Suprapubic skin (tissue), 3 donors: ENCODE measurements around the gene CDPF1.

Experiments
- EP300 ChIP-seq: sonication (generic); formaldehyde crosslinking; IDR thresholded peaks from one replicate; pipeline ENCODE4 v1.6.1; 2017; ENCODE audit warnings: antibody characterized with exemption
- TF ChIP-seq, protein P1 (sequence below), 2 donors: fragments of 200-600 bp in 1 of 2; fragments of 450-650 bp in 1 of 2; sonication (generic) in 1 of 2; IDR thresholded peaks; one replicate each; pipeline ENCODE4 v1.5.1; 2016 to 2019; ENCODE audit warnings: antibody characterized with exemption in 2 of 2, mild to moderate bottlenecking in 1 of 2, moderate library complexity in 1 of 2

DNA sequence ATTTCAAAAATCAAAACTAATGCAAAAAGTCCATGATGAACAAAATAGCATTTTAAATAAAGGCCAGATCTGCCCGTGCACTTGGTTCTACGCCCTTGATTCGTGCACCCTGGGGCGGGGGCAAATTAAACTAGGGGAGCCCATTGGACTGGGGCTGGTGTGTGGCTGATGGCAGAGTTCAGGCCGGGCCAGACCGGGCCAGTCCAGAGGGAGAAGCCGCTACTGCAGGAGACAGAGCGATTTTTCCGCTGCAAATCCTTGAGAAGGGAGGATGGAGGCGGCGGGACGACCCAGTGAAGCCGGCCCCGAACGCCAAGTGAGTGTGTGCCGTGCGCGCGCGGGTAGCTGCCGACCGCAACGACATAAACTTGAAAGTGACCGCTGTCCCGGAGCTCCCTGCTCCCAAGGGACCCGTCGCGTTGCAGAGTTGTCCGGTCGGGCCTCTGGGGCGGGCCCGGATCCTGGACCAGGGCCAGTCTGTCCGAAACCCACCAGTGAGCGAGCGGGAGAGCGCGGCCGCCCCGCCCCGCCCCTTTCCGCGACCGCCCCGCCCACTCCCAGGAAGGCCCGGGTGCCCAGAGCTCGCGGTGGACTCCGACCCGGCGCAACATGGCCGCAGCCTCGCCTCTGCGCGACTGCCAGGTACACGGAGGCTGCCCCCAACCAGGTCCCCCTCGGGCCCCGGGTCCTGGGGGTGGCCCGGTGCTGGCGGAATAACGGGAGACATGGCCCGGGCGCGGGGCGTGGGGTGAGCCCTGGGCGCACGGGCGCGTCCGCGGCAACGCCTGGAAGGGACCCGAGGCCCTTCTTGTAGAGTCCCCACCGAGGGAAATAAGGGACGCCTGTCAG, 17.6 kb upstream of the CDPF1 start, which contains the start of gene TTC38:
- TF ChIP-seq, protein P1, sequence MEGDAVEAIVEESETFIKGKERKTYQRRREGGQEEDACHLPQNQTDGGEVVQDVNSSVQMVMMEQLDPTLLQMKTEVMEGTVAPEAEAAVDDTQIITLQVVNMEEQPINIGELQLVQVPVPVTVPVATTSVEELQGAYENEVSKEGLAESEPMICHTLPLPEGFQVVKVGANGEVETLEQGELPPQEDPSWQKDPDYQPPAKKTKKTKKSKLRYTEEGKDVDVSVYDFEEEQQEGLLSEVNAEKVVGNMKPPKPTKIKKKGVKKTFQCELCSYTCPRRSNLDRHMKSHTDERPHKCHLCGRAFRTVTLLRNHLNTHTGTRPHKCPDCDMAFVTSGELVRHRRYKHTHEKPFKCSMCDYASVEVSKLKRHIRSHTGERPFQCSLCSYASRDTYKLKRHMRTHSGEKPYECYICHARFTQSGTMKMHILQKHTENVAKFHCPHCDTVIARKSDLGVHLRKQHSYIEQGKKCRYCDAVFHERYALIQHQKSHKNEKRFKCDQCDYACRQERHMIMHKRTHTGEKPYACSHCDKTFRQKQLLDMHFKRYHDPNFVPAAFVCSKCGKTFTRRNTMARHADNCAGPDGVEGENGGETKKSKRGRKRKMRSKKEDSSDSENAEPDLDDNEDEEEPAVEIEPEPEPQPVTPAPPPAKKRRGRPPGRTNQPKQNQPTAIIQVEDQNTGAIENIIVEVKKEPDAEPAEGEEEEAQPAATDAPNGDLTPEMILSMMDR (IDR thresholded peaks at IDR 0.05): no peak
- TF ChIP-seq EP300: no peak
